SH-SY5Y (cell line): ENCODE results near the gene TGIF2.

Source experiments
- GATA2 ChIP-seq: IDR thresholded peaks from 2 replicates; pipeline ENCODE4 v1.6.1; 2011; ENCODE audit warnings: mild to moderate bottlenecking, low read depth, low read length
- GATA3 ChIP-seq: IDR thresholded peaks from 2 replicates; pipeline ENCODE4 v1.6.1; 2011; ENCODE audit warnings: low read depth, mild to moderate bottlenecking, low read length, moderate library complexity

GRCh38 chr20:36629719-36630681 lies 56.6 kb downstream of the TGIF2 start:
- TF ChIP-seq GATA3 (no peak), GATA2 (no peak)
